DND-41 (cell line): ENCODE results near the gene PEA15.

Source experiments
- ATAC-seq: fragments of 200-7000 bp; cut with Tn5 transposase; 3 replicates; pipeline ENCODE4 v1.9.1; 2021; ENCODE audit warnings: low read depth; ENCODE audit not compliant: insufficient read depth
- DNase-seq: peaks from one replicate; pipeline ENCODE4 v3.0.0-alpha.2; 2020
- H2AFZ ChIP-seq: 2 replicates; pipeline ENCODE4 v1.6.0; 2012; ENCODE audit warnings: low read depth, low read length
- H3K27ac ChIP-seq: 2 replicates; pipeline ENCODE4 v1.5.1; 2012; ENCODE audit warnings: low read length, inconsistent platforms
- H3K27me3 ChIP-seq: fragments of 200-600 bp; sonication (generic); 2 replicates; pipeline ENCODE4 v1.6.0; 2012; ENCODE audit warnings: low read length, mild to moderate bottlenecking, inconsistent platforms; ENCODE audit not compliant: insufficient read depth, poor library complexity
- H3K36me3 ChIP-seq: 2 replicates; pipeline ENCODE4 v1.5.1; 2012; ENCODE audit warnings: low read length, inconsistent platforms; ENCODE audit not compliant: insufficient read depth
- H3K4me1 ChIP-seq: 2 replicates; pipeline ENCODE4 v1.5.1; 2012; ENCODE audit warnings: mild to moderate bottlenecking, low read length; ENCODE audit not compliant: insufficient read depth
- H3K4me2 ChIP-seq: 2 replicates; pipeline ENCODE4 v1.6.0; 2012; ENCODE audit warnings: mild to moderate bottlenecking, moderate library complexity, low read length, inconsistent platforms; ENCODE audit not compliant: insufficient read depth
- H3K4me3 ChIP-seq, 2 experiments: fragments of 200-600 bp in 1 of 2; shearing (Covaris generic) in 1 of 2; 2 replicates each; pipeline ENCODE4 v1.5.1; 2012 to 2016; ENCODE audit warnings: inconsistent platforms in 2 of 2, low read length in 2 of 2, mild to moderate bottlenecking in 2 of 2, low read depth in 1 of 2, moderate library complexity in 1 of 2
- H3K79me2 ChIP-seq: 2 replicates; pipeline ENCODE4 v1.6.0; 2012; ENCODE audit warnings: low read length, inconsistent platforms; ENCODE audit not compliant: insufficient read depth
- H3K9ac ChIP-seq: 2 replicates; pipeline ENCODE4 v1.6.0; 2012; ENCODE audit warnings: low read depth, mild to moderate bottlenecking, inconsistent platforms, low read length, moderate library complexity
- H3K9me3 ChIP-seq: 2 replicates; pipeline ENCODE4 v1.5.1; 2012; ENCODE audit warnings: low read length, moderate library complexity, mild to moderate bottlenecking, inconsistent platforms; ENCODE audit not compliant: insufficient read depth, severe bottlenecking
- H4K20me1 ChIP-seq: 2 replicates; pipeline ENCODE4 v1.6.0; 2012; ENCODE audit warnings: low read length; ENCODE audit not compliant: insufficient read depth
- EZH2 ChIP-seq: IDR thresholded peaks from 3 replicates; pipeline ENCODE4 v1.6.1; 2012; ENCODE audit warnings: borderline replicate concordance, low read depth, mild to moderate bottlenecking, moderate library complexity, low read length, inconsistent platforms; ENCODE audit not compliant: severe bottlenecking
- TF ChIP-seq, protein P1 (sequence below): IDR thresholded peaks from 2 replicates; pipeline ENCODE4 v1.5.1; 2012; ENCODE audit warnings: borderline replicate concordance, low read length, moderate library complexity, mild to moderate bottlenecking; ENCODE audit not compliant: poor library complexity, severe bottlenecking; ENCODE audit errors: extremely low read depth

Gene PEA15

DNA sequence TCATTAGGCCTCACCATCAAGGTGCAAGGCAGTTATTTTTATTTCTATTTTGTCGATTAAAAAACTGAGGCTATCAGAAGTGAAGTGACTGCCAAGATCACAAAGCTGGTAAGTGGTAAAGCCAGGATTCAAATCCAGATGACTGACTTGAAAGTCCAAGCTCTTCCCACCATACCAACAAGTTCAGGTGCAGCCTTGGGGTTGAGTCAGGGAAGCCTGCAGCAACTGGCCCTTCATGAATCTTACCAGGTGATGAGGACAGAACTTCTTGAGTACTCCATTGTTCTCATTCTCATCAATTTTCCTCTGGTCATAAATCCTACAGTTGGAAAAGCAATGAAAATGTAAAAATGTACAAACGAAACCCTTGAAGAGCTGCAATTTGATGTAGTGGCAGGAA lies 20.2 kb downstream of the PEA15 start:
- H3K27ac ChIP-seq, result no peak overlapping the region
- DNase-seq (no peak), ATAC-seq (no peak)
- no peaks in the 10 kb centered on the region for H3K4me1 ChIP-seq
- H4K20me1 ChIP-seq, result no peaks in the 10 kb centered on the region
- H3K9me3 ChIP-seq, result no peaks in the 10 kb centered on the region
- no peaks in the 10 kb centered on the region for H3K27me3 ChIP-seq
- H3K4me2 ChIP-seq, result no peak overlapping the region
- H2AFZ ChIP-seq, result no peak overlapping the region
- no peak overlapping the region for H3K9ac ChIP-seq
- H3K4me3 ChIP-seq, result no peak overlapping the region
- H3K36me3 ChIP-seq, result peaks cover 99% of the 10 kb centered on the region
- TF ChIP-seq, protein P1, sequence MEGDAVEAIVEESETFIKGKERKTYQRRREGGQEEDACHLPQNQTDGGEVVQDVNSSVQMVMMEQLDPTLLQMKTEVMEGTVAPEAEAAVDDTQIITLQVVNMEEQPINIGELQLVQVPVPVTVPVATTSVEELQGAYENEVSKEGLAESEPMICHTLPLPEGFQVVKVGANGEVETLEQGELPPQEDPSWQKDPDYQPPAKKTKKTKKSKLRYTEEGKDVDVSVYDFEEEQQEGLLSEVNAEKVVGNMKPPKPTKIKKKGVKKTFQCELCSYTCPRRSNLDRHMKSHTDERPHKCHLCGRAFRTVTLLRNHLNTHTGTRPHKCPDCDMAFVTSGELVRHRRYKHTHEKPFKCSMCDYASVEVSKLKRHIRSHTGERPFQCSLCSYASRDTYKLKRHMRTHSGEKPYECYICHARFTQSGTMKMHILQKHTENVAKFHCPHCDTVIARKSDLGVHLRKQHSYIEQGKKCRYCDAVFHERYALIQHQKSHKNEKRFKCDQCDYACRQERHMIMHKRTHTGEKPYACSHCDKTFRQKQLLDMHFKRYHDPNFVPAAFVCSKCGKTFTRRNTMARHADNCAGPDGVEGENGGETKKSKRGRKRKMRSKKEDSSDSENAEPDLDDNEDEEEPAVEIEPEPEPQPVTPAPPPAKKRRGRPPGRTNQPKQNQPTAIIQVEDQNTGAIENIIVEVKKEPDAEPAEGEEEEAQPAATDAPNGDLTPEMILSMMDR, result no peak
- TF ChIP-seq EZH2, result no peak
- no peaks in the 10 kb centered on the region for H3K79me2 ChIP-seq

DNA sequence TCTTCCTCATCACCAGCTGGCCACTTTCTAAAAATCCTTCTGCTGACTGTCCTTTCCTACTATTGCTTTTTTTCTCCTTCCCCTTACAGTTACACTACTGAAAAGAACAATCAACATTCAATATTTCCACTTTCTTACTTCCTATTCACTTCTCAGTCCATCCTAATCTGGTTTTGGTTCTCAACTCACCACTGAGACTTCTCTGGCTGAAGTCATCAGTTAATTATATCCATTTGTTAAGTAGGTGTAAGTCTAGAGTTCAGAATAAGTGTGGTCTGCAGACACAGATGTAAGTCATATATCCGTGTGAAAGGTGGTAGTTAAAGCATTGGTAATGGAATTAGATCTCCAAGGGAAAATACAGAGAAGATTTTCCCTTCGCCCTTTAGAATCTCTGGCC lies 21.4 kb downstream of the PEA15 start:
- DNase-seq (no peak), ATAC-seq (no peak)
- Histone ChIP-seq H3K4me1 (no peaks in the 10 kb centered on the region), H3K27ac (no peak overlapping the region), H3K9ac (no peak overlapping the region), H4K20me1 (no peaks in the 10 kb centered on the region), H3K4me2 (no peak overlapping the region), H3K9me3 (no peaks in the 10 kb centered on the region), H3K4me3 (no peak overlapping the region), H2AFZ (no peak overlapping the region), H3K36me3 (peaks cover 99% of the 10 kb centered on the region), H3K79me2 (no peaks in the 10 kb centered on the region), H3K27me3 (no peaks in the 10 kb centered on the region)
- no peak for TF ChIP-seq EZH2
- TF ChIP-seq, protein P1, result no peak

DNA sequence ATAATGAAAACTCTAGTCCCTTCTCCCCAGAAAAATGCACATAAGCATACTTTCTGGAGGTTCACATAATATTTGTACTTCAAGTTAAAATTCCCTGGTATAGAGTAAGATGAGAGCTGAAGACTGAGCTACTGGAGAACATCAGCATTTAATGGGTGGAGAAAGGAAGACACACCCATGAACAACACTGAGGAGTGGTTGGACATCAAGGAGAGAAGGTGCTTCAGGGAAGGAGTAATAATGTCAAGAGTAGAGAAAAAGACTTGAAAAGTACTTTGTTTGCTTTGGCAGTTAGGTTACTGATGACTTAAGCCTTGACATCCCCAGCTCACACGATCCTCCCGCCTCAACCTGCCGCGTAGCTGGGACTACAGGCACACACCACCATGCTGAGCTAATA lies 21.9 kb downstream of the PEA15 start:
- H4K20me1 ChIP-seq, result no peaks in the 10 kb centered on the region
- no peak for ATAC-seq
- H3K36me3 ChIP-seq, result peaks cover 99% of the 10 kb centered on the region

More for the DNA sequence above, 21.9 kb downstream of the PEA15 start:
- TF ChIP-seq EZH2, result no peak
- TF ChIP-seq, protein P1, result no peak
- Histone ChIP-seq H3K79me2 (no peaks in the 10 kb centered on the region), H3K4me1 (no peaks in the 10 kb centered on the region), H3K27ac (no peak overlapping the region), H3K9ac (no peak overlapping the region), H2AFZ (no peak overlapping the region), H3K4me3 (no peak overlapping the region), H3K9me3 (no peaks in the 10 kb centered on the region), H3K4me2 (no peak overlapping the region), H3K27me3 (no peaks in the 10 kb centered on the region)
- DNase-seq, result no peak
